GM06990 (cell line): ENCODE results near the gene ARHGAP29.

ENCODE experiments used
- DNase-seq: peaks from one replicate; pipeline ENCODE4 v3.0.0-alpha.2; 2011; ENCODE audit not compliant: insufficient read length; ENCODE audit errors: extremely low read depth
- H3K27me3 ChIP-seq: replicated peaks from 2 replicates; pipeline ENCODE4 v1.6.0; 2011; ENCODE audit warnings: low read length; ENCODE audit not compliant: control insufficient read depth, insufficient read depth
- H3K36me3 ChIP-seq: 2 replicates; pipeline ENCODE4 v1.5.1; 2011; ENCODE audit warnings: low read length; ENCODE audit not compliant: control insufficient read depth, insufficient read depth
- H3K4me3 ChIP-seq: replicated peaks from 2 replicates; pipeline ENCODE4 v1.5.1; 2011; ENCODE audit warnings: low read depth, mild to moderate bottlenecking, control low read depth, low read length
- CTCF ChIP-seq: IDR thresholded peaks from 2 replicates; pipeline ENCODE4 v1.5.1; 2011; ENCODE audit warnings: low read length, control low read depth, mild to moderate bottlenecking, inconsistent platforms; ENCODE audit not compliant: insufficient read depth, poor library complexity, severe bottlenecking

ARHGAP29 gene

GRCh38 chr1:94246692-94247137, 9.3 kb upstream of the ARHGAP29 start:
- DNase-seq = no peak
- H3K27me3 ChIP-seq = no peaks in the 10 kb centered on the region; the same call in 1 of the 2 replicates
- TF ChIP-seq CTCF = no peak
- no peak overlapping the region; the same call in 1 of the 2 replicates for H3K4me3 ChIP-seq
- no peaks in the 10 kb centered on the region for H3K36me3 ChIP-seq

- H3K36me3 ChIP-seq = no peaks in the 10 kb centered on the region
- no peak overlapping the region for H3K4me3 ChIP-seq
- DNase-seq = no peak
- TF ChIP-seq CTCF = no peak
- no peaks in the 10 kb centered on the region; the same call in 1 of the 2 replicates for H3K27me3 ChIP-seq
Measured at GRCh38 chr1:94245747-94246438, 8.5 kb upstream of the ARHGAP29 start.

GRCh38 chr1:94244816-94245215, 7.4 kb upstream of the ARHGAP29 start:
- Histone ChIP-seq H3K4me3 (no peak overlapping the region), H3K27me3 (peaks cover 1% of the 10 kb centered on the region; the same call in 1 of the 2 replicates), H3K36me3 (no peaks in the 10 kb centered on the region)
- no peak for DNase-seq
- no peak for TF ChIP-seq CTCF

GRCh38 chr1:94243665-94244064, 6.3 kb upstream of the ARHGAP29 start:
- no peak for TF ChIP-seq CTCF
- DNase-seq = no peak
- Histone ChIP-seq H3K27me3 (peaks cover 1% of the 10 kb centered on the region; the same call in 1 of the 2 replicates), H3K36me3 (no peaks in the 10 kb centered on the region), H3K4me3 (no peak overlapping the region)

- no peak for TF ChIP-seq CTCF
- DNase-seq = no peak
- no peak overlapping the region for H3K4me3 ChIP-seq
- peaks cover 3% of the 10 kb centered on the region; the same call in 1 of the 2 replicates for H3K27me3 ChIP-seq
- H3K36me3 ChIP-seq = no peaks in the 10 kb centered on the region
Measured at GRCh38 chr1:94240822-94241221, 3.4 kb upstream of the ARHGAP29 start.

GRCh38 chr1:94239796-94240195, 2.4 kb upstream of the ARHGAP29 start:
- TF ChIP-seq CTCF = no peak
- H3K27me3 ChIP-seq = peaks cover 3% of the 10 kb centered on the region; the same call in 1 of the 2 replicates
- no peak for DNase-seq
- no peaks in the 10 kb centered on the region for H3K36me3 ChIP-seq
- no peak overlapping the region for H3K4me3 ChIP-seq
